NB4 (cell line): ENCODE data around the gene CRIM1.

Source experiments
- DNase-seq: peaks from one replicate; pipeline ENCODE4 v3.0.0; 2010; ENCODE audit warnings: low read depth
- H3K4me3 ChIP-seq: one replicate; pipeline ENCODE4 v1.5.1; 2011; ENCODE audit warnings: mild to moderate bottlenecking, low read depth, low read length, moderate library complexity
- CTCF ChIP-seq: IDR thresholded peaks from one replicate; pipeline ENCODE4 v1.5.1; 2012; ENCODE audit warnings: low read depth, low read length
- MAX ChIP-seq: IDR thresholded peaks from 2 replicates; pipeline ENCODE4 v1.6.1; 2011; ENCODE audit warnings: low read depth, low read length
- MYC ChIP-seq: IDR thresholded peaks from 2 replicates; pipeline ENCODE4 v1.6.1; 2011; ENCODE audit warnings: low read depth, low read length
- POLR2A ChIP-seq: IDR thresholded peaks from 2 replicates; pipeline ENCODE4 v1.6.1; 2011; ENCODE audit warnings: mild to moderate bottlenecking; ENCODE audit not compliant: insufficient read length; ENCODE audit errors: extremely low read depth

The CRIM1 gene

GRCh38 chr2:36469710-36470109, 114.1 kb downstream of the CRIM1 start:
- DNase-seq: peak; percentile 18
- TF ChIP-seq CTCF (no peak), POLR2A (no peak), MAX (no peak)
- no peak overlapping the region for H3K4me3 ChIP-seq

- TF ChIP-seq MYC: no peak
- no peak for TF ChIP-seq MAX
- TF ChIP-seq CTCF: no peak
- no peak for TF ChIP-seq POLR2A
- peak; percentile 29 for DNase-seq
- H3K4me3 ChIP-seq: no peak overlapping the region
These were observed 117.7 kb downstream of the CRIM1 start for GRCh38 chr2:36473230-36473629.

GRCh38 chr2:36476411-36476810, 120.8 kb downstream of the CRIM1 start:
- no peak for TF ChIP-seq MAX
- TF ChIP-seq MYC: no peak
- H3K4me3 ChIP-seq: no peak overlapping the region
- no peak for DNase-seq

GRCh38 chr2:36477315-36477714, 121.7 kb downstream of the CRIM1 start:
- H3K4me3 ChIP-seq: no peak overlapping the region
- TF ChIP-seq CTCF: no peak
- TF ChIP-seq POLR2A: no peak
- no peak for TF ChIP-seq MAX
- TF ChIP-seq MYC: no peak
- peak; percentile 74 for DNase-seq

GRCh38 chr2:36477746-36478145, 122.2 kb downstream of the CRIM1 start:
- TF ChIP-seq MYC: no peak; the same call in 1 of the 2 replicates
- TF ChIP-seq MAX: peak; percentile 51; the same call in 1 of the 2 replicates
- no peak for TF ChIP-seq CTCF
- no peak for TF ChIP-seq POLR2A
- peak; percentile 73 for DNase-seq
- H3K4me3 ChIP-seq: no peak overlapping the region

- TF ChIP-seq CTCF (no peak), POLR2A (no peak), MAX (no peak), MYC (no peak)
- no peak overlapping the region for H3K4me3 ChIP-seq
- peak; percentile 15 for DNase-seq
These were observed 122.8 kb downstream of the CRIM1 start for GRCh38 chr2:36478332-36478738.
